DLD1 (cell line): Measurements from ENCODE around the gene SHPK.

Experiments used
- in situ Hi-C: cut with HindIII; loops from 2 replicates; pipeline ENCODE4 v1.10.0; 2017; ENCODE audit warnings: low sequenced_read_pairs

SHPK gene

GRCh38 chr17:3663102-3664011 lies 27.3 kb upstream of the SHPK start:
- in situ Hi-C loops: no loop called here

GRCh38 chr17:3660311-3660891 lies 24.4 kb upstream of the SHPK start:
- in situ Hi-C loops: no loop called here

- in situ Hi-C loops: no loop called here
Observed at GRCh38 chr17:3659541-3660111, 23.6 kb upstream of the SHPK start.

GRCh38 chr17:3658784-3659449 lies 22.9 kb upstream of the SHPK start:
- in situ Hi-C loops: no loop called here

GRCh38 chr17:3657874-3658783 lies 22.1 kb upstream of the SHPK start:
- in situ Hi-C loops: no loop called here

GRCh38 chr17:3657588-3657869 lies 21.5 kb upstream of the SHPK start:
- in situ Hi-C loops: no loop called here

GRCh38 chr17:3656755-3657587 lies 20.9 kb upstream of the SHPK start:
- in situ Hi-C loops: no loop called here

GRCh38 chr17:3656353-3656752 lies 20.3 kb upstream of the SHPK start:
- in situ Hi-C loops: no loop called here

GRCh38 chr17:3655766-3656165 lies 19.7 kb upstream of the SHPK start:
- in situ Hi-C loops: no loop called here

- in situ Hi-C loops: no loop called here
Observed at GRCh38 chr17:3647769-3648555, 11.9 kb upstream of the SHPK start.

- in situ Hi-C loops: no loop called here
Observed at GRCh38 chr17:3647251-3647650, 11.2 kb upstream of the SHPK start.

GRCh38 chr17:3645310-3645709 lies 9.3 kb upstream of the SHPK start:
- in situ Hi-C loops: no loop called here

- in situ Hi-C loops: no loop called here
Observed at GRCh38 chr17:3643889-3644349, 7.9 kb upstream of the SHPK start.

- in situ Hi-C loops: no loop called here
Observed at GRCh38 chr17:3641717-3642486, 5.9 kb upstream of the SHPK start.

GRCh38 chr17:3641014-3641413 lies 5.0 kb upstream of the SHPK start:
- in situ Hi-C loops: no loop called here

GRCh38 chr17:3639981-3640596 lies 4.0 kb upstream of the SHPK start:
- in situ Hi-C loops: no loop called here

- in situ Hi-C loops: no loop called here
Observed at GRCh38 chr17:3636908-3637373, 891 bp upstream of the SHPK start.
